ENCODE results near the gene RAB20.

RAB20 gene

GRCh38 chr13:110500341-110500740 is 61.2 kb downstream of the RAB20 start:
- TF ChIP-seq YY1 (IDR thresholded peaks at IDR 0.05; ENCODE audit: low read depth) (no peak), EGR1 (IDR thresholded peaks at IDR 0.05) (no peak), NFIC (IDR thresholded peaks at IDR 0.05) (no peak), REST (IDR thresholded peaks at IDR 0.05; ENCODE audit: low read depth) (no peak), TCF12 (IDR thresholded peaks at IDR 0.05; ENCODE audit: low read depth) (no peak), TAF1 (IDR thresholded peaks at IDR 0.05; ENCODE audit: low read depth) (no peak), ZBTB7A (IDR thresholded peaks at IDR 0.05; ENCODE audit: low read depth) (no peak), FOXM1 (IDR thresholded peaks at IDR 0.05; ENCODE audit: borderline replicate concordance, low read depth) (no peak), CEBPB (IDR thresholded peaks at IDR 0.05) (no peak), TEAD4 (IDR thresholded peaks at IDR 0.05) (no peak), RAD21 (IDR thresholded peaks at IDR 0.05; ENCODE audit: low read depth) (no peak), CREB1 (IDR thresholded peaks at IDR 0.05; ENCODE audit: low read depth) (no peak), MAX (IDR thresholded peaks at IDR 0.05) (no peak), EP300 (IDR thresholded peaks at IDR 0.05; ENCODE audit: borderline replicate concordance) (no peak)
- TF ChIP-seq, protein P1, sequence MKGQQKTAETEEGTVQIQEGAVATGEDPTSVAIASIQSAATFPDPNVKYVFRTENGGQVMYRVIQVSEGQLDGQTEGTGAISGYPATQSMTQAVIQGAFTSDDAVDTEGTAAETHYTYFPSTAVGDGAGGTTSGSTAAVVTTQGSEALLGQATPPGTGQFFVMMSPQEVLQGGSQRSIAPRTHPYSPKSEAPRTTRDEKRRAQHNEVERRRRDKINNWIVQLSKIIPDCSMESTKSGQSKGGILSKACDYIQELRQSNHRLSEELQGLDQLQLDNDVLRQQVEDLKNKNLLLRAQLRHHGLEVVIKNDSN (IDR thresholded peaks at IDR 0.05): no peak

DNA sequence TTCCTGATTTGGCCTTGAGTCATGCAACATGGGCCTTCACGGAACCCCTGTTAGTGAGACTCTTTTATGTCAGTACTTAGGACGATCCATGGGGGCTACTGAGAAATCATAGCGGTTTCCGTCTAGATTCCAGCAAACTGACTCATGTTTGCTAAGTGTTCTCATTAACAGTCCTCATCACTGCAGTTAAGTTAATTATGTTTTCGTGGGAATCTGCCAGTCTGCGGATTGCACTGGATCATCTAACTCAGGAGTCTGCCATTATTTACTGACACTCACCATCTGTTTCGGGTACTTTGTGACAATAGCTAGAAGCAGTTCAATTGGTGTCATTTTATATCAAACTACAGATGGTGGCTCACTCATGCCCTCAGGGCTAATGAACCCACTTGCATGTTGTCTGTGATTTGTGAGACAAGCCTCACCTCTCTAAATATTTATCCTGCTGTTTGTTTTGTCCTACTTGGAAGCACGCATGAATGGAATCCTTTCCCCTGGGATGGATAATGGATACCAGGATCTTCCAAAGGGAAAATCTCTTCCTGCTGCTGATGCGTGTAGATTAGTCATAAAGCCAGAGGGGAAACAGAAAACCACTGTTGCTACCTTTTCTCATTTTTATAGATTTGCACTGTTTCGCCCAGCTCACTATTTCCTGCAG is 61.8 kb downstream of the RAB20 start:
- TF ChIP-seq TEAD4 (IDR thresholded peaks at IDR 0.05) (no peak), CREB1 (IDR thresholded peaks at IDR 0.05; ENCODE audit: low read depth) (no peak), YY1 (IDR thresholded peaks at IDR 0.05; ENCODE audit: low read depth) (no peak), CEBPB (IDR thresholded peaks at IDR 0.05) (no peak)

- TF ChIP-seq FOXM1 (IDR thresholded peaks at IDR 0.05; ENCODE audit: borderline replicate concordance, low read depth) (no peak), TCF12 (IDR thresholded peaks at IDR 0.05; ENCODE audit: low read depth) (no peak), CREB1 (IDR thresholded peaks at IDR 0.05; ENCODE audit: low read depth) (no peak), REST (IDR thresholded peaks at IDR 0.05; ENCODE audit: low read depth) (no peak), RAD21 (IDR thresholded peaks at IDR 0.05; ENCODE audit: low read depth) (no peak), TEAD4 (IDR thresholded peaks at IDR 0.05) (no peak), NFIC (IDR thresholded peaks at IDR 0.05) (no peak), MAX (IDR thresholded peaks at IDR 0.05) (no peak), CEBPB (IDR thresholded peaks at IDR 0.05) (no peak), TAF1 (IDR thresholded peaks at IDR 0.05; ENCODE audit: low read depth) (no peak), EGR1 (IDR thresholded peaks at IDR 0.05) (no peak), YY1 (IDR thresholded peaks at IDR 0.05; ENCODE audit: low read depth) (no peak), EP300 (IDR thresholded peaks at IDR 0.05; ENCODE audit: borderline replicate concordance) (no peak), ZBTB7A (IDR thresholded peaks at IDR 0.05; ENCODE audit: low read depth) (no peak)
- TF ChIP-seq, protein P1 (IDR thresholded peaks at IDR 0.05): no peak
Observed at GRCh38 chr13:110498765-110499164, 62.8 kb downstream of the RAB20 start.

DNA sequence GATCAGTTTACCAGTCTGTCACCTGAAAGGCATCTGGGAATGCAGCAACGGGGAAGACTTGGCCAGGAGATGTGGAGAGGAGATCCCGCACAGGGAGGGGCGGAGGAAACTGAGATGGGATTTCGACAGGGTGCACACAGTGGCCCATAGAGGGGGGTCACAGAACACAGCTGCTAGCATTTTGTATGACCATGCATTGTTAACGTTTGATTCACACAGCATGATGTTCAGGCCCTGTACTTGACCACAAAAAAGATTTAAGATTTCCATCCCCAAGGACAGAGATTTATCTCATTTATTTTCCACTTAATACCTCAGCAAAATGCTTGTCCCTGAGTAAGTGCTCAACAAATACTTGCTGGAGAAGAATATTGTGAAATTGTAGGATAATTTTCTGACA is 63.2 kb downstream of the RAB20 start:
- TF ChIP-seq, protein P1 (IDR thresholded peaks at IDR 0.05): no peak
- TF ChIP-seq EP300 (IDR thresholded peaks at IDR 0.05; ENCODE audit: borderline replicate concordance): no peak
- TF ChIP-seq FOXM1 (IDR thresholded peaks at IDR 0.05; ENCODE audit: borderline replicate concordance, low read depth): no peak
- no peak for TF ChIP-seq REST (IDR thresholded peaks at IDR 0.05; ENCODE audit: low read depth)
- no peak for TF ChIP-seq YY1 (IDR thresholded peaks at IDR 0.05; ENCODE audit: low read depth)

Data from Ishikawa (cell line).